GM19035 (cell line): ENCODE measurements around the gene PLXNA4.

Experiments used
- ATAC-seq: cut with Tn5 transposase; IDR thresholded peaks from one replicate; pipeline ENCODE4 v1.9.1; 2021; ENCODE audit not compliant: unreplicated experiment

PLXNA4 gene

DNA sequence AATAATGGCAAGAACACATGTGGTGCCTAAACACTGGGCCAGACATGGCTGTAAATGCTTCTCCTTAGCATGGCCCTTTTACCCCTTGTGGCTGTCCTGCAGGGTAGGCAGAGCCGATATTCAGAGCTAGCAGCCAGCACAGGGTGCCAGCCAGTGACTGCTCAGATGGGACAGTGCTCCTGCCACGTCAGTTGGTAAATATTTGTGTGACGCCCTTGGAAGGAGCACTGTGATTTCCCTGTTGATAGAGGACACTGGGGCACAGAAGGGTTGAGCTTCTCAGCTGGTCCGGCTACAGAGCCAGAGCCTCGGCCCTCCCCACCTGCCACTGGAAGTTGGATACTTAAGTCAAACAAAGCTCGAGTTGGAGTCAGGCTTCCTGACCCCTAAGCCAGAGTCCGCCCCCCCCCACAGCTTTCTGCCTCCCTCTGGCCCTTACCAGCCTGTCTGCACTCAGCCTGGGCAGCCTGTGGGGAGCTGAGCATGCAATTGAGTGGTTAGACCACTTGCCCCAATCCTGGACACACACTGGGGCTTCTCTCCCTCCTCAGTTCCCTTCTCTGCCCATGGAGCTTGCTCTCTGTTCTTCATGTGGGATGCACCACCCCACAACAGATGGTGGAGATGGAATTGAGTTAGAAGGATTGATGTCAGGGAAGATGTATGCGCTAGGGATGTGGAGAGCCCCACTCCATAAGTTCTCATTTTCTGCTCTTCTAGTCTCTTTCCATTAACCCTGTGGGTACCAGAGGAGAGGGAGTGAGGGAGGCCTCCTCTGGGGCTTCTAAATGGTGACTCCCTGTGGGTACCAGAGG is 350.8 kb downstream of the PLXNA4 start:
- ATAC-seq, result no peak

DNA sequence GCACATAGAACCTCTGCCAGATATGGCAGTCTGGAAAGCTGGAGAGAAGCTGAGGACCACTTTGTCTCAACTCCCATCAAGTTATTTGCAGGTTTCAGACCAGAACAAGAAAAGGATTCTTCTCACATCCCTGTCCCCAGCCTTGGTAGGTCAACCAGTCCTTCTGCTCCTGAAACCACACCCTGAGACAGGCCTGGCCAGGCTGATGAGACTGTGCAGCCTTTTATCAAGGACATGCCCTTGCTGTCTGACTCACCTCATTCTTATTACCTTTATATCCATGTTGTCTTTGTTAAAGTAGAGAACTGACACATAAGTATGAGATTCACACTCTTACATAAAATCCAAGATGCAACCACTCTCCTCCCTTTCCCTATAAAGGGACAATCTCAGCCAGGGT is 354.9 kb downstream of the PLXNA4 start:
- no peak for ATAC-seq

DNA sequence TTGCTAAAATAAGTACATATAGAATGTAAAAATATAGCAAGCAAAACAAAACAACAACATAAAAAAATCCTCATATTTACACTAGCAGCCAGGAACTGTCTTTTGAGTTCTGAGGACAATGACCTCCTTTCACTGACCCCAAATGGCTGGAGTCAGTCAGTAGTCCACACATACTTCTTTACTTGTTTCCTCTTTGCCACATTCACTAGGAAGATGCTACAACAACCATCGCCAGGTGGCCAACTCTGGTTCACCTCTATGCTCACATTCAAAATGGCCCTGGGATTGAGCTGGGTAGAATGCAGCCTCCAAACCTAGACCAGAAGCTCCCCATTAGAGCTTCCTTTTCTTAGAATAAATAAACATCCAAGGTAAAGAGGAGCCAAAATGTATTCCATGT is 356.2 kb downstream of the PLXNA4 start:
- ATAC-seq, result no peak

DNA sequence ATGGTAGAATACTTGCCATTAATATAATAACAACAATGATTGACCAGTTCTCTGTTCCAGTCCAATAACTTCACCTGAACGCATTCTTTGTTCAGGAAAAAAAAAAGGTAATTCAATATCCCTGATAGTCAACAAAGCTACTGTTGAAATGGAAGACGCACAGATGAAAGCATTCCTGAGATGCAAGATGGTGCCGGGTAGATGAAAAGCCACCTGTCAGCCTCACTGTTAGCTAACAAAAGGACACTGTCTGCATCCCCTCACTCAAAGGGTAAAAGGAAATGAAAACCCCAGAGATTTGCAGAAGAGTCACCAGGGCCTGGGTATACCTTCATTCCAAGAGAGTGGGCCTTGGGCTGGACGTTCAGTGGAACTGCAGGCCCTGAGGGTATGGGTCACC is 357.4 kb downstream of the PLXNA4 start:
- no peak for ATAC-seq

DNA sequence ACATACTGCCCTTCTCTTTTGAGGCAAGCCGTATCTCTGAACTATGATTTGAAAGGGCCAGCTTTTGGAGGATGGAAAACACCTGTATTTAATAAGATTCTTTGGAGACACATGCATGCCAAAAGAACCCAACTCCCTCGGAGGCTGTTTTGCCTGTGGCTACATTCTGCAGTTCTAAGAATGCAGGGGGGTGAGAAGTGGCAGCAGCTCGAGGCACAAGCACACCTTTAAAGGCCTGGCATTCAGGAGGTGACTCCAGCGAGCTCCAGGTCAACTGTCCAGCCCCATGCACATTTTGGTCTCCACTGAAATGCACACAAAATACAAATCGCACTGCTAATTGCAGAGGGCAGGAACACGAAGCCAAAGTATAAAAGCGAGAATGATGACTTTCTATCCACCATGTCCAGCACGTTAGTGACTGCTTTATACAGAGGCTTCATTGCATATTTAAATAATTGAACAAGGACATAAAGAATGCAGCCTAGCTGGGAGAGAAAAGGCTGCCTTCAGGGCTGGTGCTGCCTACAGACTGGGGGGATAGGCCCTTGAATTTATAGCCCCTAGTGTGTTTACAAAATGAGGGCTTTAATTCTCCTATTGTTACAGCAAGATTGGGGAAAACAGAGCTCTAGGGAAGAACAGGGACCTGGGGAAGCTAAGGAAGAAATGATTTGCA is 359.3 kb downstream of the PLXNA4 start:
- no peak for ATAC-seq

DNA sequence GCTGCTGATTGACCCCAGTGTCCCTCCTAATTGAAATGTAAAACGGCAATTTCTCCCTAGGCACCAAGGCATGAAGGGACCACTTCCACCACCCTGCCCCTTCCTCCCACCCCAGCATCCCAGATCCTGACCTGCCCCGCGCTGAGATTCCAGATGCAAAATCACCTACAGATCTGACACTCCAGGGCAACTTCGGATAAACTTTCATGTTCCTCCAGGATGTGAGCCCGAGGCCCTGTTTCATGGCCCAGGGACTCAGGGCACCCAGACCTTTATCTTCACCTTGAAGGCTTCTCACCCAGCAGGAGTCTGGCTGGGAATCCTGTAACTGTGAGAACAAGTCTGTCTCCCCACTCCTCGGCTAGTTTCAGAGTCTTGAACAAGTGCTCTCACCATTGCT is 361.8 kb downstream of the PLXNA4 start:
- no peak for ATAC-seq

DNA sequence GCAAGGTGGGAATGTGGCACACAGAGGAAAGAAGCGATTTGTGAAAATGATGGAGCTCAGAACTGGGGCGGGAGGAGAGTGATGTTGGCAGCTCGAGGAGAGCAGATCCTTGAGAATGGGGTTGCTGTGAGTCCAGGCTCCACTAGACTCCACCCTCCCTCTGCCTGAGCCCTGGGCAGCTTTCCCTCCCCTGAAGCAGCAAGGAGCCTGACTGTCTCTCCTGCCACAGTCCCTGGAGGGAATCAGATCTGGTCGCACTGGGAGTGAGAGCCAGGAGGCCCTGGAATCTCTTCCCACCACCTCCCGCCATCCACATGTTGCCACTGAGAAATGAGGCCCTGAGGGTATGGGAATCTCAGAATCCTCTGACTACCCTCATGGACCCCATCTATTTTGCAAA is 362.7 kb downstream of the PLXNA4 start:
- no peak for ATAC-seq

DNA sequence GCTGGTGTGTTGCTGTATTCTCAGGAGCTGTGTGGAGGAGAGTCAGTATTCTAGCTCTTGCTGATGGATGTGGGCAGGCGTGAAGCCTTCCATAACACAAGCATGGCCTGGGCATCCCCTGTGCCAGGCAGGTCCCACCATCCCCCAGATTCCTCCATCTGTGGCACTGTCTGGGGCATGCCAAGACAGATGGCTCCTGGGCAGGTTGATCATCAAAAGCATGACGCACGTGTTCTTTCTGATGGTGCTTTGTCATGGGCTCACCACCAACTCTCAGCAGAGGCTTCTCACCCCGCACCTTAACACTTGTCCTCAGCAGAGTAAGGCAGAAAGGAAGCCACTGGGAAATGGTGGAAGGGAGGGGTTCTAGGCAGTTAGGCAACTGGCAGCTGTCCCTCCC is 364.3 kb downstream of the PLXNA4 start:
- ATAC-seq, result no peak

DNA sequence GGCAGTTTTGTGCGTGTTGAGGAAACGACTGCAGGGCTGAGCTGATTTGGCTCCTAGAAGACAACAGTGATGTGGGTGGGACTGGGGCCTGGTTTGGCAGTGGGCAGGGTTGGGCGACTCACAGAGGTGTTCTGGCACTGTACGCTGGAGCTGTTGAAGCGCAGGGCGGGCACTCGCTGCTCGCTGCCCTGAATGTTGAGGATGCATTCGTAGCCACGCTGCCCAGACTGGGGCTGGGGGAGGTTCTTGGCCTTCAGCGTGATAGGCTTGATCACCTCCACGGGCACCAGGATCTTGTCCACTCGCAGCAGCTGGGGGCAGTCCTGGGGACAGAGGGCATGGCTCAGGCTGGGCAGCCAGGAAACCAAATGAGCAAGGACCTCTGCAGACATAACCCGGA is 365.4 kb downstream of the PLXNA4 start:
- ATAC-seq, result no peak

DNA sequence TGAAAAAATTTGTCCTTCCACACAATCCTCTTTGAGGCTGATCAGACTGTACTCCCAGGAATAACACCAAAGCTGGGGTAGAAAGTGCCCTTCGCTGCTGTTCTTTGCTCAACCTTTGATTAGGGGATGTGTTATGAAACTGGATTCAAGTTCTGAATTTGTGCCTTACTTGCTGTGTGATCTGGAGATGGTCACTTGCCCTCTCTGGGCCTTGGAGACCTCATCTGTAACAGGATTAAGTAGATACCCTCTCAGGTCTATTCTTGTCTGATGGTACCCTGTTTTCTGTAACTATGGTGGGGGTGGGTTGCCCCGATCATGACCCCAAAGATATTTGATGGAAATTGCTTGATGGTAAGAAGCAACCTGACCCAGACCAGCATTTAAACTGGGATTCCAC is 368.5 kb downstream of the PLXNA4 start:
- no peak for ATAC-seq

DNA sequence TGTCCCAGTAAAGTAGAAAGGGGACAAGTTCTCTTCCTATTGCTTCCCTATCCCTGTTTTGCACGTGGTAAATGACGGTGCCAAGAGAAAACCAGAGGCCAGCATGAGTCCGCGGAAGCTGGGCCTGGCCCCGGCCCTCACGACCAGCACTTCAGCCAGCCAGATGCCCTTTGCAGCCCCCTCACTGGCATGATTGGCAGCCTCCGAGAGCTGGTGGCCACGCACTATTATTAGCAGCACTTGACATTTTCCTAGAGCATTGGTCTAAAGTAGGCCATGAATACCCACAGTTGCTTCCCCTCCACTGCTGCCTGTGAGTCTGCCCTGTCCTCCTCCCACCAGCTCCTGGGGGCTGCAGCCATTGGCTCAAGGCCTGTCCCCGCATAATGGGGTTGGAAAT is 369.1 kb downstream of the PLXNA4 start:
- no peak for ATAC-seq

DNA sequence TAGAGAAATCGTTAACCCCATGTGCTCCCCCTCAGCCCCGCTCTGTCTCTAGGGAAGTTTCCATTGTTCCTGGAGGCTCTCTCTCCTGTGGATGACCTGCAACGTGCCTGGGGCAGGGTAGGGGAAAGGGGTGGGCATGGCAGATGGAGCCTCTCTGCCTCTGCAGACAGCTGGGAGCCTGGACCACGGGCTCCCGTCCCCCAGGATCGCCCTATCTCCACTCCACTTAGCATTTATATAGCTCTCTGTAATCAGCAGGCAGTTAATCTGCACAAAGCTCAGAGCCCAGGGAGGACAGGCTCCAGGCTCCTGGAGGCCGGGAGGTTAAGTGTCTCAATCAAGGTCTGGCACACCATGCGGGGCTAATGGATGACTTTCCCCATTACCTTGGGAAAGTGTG is 369.7 kb downstream of the PLXNA4 start:
- no peak for ATAC-seq

DNA sequence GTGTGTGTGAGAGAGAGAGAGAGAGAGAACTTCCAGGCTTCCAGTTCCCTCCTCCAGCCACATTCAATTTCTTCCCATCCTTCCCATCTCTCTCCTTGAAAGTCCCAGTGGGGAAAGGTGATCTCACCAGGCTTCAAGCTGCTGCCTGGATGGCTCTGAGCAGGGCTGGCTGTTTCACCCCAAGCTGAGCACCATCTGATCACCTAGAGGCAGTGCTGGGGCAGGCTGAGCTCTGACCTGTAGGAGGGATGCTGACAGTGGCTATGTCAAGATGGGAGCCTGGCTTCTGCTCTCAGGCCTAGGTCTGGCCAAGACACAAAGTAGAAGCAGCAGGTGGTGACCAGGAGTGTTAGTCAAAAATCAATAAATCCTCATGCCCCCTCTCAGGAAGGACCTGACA is 370.8 kb downstream of the PLXNA4 start:
- ATAC-seq, result no peak

DNA sequence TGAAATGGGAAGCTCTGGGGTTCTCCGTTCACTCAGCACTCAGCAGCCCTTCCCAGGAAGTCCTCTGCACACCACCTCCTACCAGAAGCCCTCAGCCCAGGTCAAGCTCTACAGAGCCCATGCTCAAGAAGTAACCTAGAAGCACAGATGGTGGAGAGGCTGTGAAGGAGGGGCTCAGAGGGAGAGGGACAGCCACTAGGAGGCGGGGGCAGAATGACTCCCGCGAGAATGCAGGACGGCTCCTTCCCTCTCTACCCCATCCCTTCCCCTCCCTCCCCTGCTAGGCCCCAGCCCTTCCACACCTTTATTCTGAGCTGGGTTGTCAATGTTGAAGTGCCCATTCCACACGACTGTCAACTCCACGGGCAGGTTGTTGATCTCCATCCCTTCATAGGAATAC is 373.2 kb downstream of the PLXNA4 start:
- ATAC-seq, result no peak

DNA sequence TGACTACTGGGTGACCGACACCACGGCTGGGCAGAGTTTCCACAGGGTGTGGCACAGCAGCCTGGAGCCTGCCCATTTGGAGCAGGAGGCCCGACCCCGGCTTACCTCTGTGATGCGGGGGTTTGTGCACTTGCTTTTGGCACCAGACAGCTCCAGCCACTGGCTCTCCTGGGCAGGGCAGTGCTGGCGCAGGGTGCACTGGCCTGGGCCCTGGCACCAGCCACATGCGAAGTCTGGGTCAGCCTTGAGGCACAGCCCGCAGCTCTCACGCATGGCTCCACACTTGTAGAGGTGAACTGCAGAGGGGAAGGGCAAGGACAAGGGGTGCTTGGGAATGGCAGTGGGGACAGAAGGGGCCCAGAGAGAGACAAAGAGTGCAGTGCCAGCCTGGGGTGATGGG is 373.7 kb downstream of the PLXNA4 start:
- no peak for ATAC-seq

DNA sequence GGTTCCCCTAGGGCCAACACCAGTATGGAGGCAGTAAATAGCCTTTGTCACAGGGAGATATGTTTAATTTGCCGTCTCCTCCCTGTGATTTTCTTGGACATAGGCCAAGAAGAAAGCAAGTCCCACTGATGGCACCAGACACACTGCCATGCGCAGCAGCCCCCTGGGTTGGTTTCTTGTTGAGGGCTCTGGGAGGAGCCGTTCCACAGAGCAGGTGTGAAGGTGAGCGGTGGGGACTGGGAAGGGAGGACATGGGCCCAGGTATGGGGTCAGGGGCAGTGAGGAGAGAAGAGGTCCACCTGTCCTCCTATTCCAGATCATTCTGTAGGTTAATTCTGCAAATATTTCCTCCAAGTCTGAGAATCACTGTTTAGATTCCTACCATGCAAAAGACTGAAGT is 376.1 kb downstream of the PLXNA4 start:
- no peak for ATAC-seq

DNA sequence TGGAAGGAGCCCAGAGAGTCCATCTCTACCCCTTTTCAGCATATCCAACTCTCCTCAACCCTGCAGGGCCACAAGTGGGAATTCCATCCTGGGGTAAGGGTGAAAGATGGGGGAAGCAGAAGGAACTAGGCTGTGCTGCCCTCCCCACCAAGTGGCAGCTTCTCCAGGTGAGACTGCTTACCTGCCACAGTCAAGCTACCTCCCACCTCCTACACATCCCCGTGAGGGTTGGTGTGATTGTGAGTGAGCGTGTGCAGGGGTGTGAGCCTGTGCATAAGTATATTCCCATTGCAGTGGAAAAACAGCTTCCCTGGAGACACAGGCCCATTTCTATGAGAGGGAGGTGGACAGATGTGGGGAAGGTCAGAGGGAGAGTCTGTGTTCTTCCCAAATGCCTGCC is 376.6 kb downstream of the PLXNA4 start:
- no peak for ATAC-seq

DNA sequence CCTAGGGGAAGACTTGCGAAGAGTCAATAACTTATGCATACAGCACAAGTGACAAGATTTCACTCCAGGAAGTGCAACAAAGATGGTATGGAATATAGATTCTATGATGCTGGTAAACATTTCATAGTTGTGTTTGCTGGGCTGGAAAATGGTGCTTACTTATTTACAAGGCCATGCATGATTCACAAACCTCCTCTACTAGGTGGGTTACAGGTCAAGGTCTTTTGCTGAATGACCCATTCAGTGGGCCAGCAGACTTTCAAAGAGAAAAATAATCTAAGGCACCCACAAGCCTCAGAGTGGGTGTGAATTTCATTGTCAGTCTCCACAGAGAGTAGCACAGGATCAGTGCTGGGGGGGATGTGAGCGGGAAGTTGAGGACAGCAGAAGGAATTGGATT is 378.5 kb downstream of the PLXNA4 start:
- ATAC-seq, result no peak

DNA sequence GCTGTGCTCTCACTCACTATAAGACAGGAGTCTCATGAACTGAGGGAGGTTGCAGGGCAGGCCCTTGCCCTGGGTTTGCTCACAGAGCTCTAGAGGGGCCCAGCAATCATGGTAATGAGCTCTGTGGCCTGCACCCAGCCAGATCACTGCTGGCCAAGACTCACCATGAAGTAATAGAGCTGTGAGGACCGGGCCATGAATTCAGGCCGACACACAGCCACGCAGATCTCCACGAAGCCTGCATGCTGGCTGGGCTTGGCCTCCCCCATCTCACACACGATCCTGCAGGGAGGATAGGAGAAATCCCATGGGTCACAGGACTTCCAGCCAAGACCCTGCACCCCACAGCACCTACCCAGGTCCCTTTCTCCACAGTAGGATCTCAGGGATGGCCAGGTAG is 382.4 kb downstream of the PLXNA4 start:
- ATAC-seq, result no peak

DNA sequence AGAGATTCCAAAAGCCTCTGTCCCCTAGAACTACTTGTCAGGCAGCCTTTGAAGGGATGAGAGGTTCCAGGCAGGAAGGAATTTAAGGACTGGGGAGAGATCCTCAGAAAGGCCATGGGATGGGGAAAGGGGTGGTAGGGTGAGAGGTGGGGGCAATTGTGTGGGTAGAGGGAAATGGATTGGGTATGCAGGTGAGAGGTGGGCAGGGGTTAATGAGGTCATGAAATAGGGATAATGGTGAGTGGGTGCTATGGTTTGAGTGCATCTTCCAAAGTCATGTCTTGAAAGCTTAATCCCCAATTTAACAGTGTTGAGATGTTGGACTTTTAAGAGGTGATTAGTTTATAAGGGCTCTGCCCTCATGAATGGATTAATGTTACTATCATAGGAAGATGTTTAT is 383.5 kb downstream of the PLXNA4 start:
- no peak for ATAC-seq

DNA sequence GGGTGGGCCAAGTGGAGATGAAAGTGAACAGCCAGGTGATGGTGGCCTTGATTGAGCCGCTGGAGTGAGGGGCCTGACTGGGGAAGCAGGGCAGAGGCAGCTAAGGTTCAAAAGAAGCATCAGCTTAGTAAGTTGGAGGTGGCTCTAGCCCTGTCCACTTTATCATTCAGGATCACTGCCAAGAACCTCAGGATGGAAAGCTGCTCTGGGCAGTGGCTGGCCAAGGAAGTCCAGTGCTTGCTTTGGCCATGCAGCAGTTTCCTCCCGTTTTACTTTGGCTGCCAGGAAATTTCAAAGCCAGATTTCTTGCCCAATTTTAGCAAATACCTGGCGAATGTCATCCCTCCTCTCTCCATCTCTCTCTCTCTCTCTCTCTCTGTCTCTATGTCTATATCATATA is 384.9 kb downstream of the PLXNA4 start:
- ATAC-seq, result no peak

DNA sequence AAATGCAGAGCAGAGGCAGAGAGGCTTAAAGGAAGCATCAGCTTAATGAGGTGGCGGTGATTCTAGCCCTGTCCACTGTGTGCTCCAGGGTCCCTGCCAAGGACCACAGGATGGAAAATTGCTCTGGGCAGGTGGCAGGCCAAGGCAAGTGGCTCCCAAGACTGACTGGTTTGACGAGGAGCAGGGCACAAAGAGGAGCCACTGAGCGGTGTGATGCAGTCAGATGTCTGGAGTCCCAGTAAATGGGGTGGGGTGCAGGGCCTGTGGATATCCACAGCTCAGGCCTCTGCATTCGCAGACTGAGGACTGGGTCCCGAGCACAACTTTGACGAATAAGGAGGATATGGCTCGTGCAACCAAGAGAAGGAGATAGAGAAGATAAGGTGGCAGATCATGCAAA is 385.6 kb downstream of the PLXNA4 start:
- no peak for ATAC-seq

DNA sequence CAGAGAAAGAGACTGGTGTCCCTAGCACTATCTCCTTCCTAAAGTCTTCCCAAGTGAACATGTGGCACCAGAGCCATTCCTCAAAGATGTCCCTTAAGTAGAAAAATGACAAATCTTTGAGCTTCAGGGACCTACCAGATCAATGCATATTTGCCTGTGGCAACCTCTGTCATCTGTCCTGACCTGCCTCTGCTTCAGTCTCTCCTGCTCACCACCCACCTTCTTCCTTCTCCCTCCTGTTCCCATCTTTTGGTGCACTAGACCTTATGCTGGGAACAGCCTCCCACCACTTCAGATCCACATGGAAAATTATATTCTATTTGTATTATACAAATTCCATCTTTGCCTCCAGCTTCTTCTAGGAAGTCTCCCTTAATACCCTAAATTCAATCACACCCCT is 386.4 kb downstream of the PLXNA4 start:
- ATAC-seq, result no peak
